IMR-90 (cell line): ENCODE measurements around the gene KBTBD13. TPM values are rescaled to one million over a fixed set of nuclear protein-coding genes. Genes with fewer than 3 reads are reported as not detected.

ENCODE experiments used
- ATAC-seq: fragments of 200-7000 bp; cut with Tn5 transposase; 2 replicates; pipeline ENCODE4 v1.9.1; 2020; ENCODE audit warnings: low read depth, mild to moderate bottlenecking, moderate library complexity
- BruUV-seq: library from RNA; stranded (reverse); fragments of 400-500 nt; replicated peaks from 2 replicates; lab custom pipeline; 2021; lab: Mats Ljungman, UMichigan
- CTCF ChIA-PET: fragments of 300-600 bp; formaldehyde crosslinking; extraction: SDS; loops from one replicate; lab custom pipeline; 2021; ENCODE audit warnings: antibody characterized with exemption; lab: Yijun Ruan, JAX
- POLR2A ChIA-PET: fragments of 300-600 bp; sonication (Branson Sonifier 250); formaldehyde crosslinking; loops from one replicate; lab custom pipeline; 2022; ENCODE audit warnings: antibody characterized with exemption; ENCODE audit not compliant: unreplicated experiment; lab: Charles Lee
- DNase-seq: peaks from one replicate; pipeline ENCODE4 v3.0.0; 2013
- H2AFZ ChIP-seq: replicated peaks from 2 replicates; pipeline ENCODE3; 2013; ENCODE audit warnings: low read length, mild to moderate bottlenecking; ENCODE audit not compliant: poor library complexity
- H2AK5ac ChIP-seq: 2 replicates; pipeline ENCODE4 v1.6.1; 2013; ENCODE audit warnings: low read depth, low read length, inconsistent platforms
- H2AK9ac ChIP-seq: replicated peaks from 2 replicates; pipeline ENCODE3; 2013; ENCODE audit warnings: mild to moderate bottlenecking, low read depth, low read length, moderate library complexity; ENCODE audit not compliant: poor library complexity
- H2BK120ac ChIP-seq: 2 replicates; pipeline ENCODE4 v1.6.1; 2013; ENCODE audit warnings: low read depth, low read length, inconsistent platforms
- H2BK15ac ChIP-seq: 3 replicates; pipeline ENCODE4 v1.6.1; 2013; ENCODE audit warnings: low read depth, low read length, inconsistent platforms
- H2BK20ac ChIP-seq: 2 replicates; pipeline ENCODE4 v1.6.1; 2013; ENCODE audit warnings: low read depth, mild to moderate bottlenecking, inconsistent platforms, low read length, moderate library complexity
- H2BK5ac ChIP-seq: 2 replicates; pipeline ENCODE4 v1.6.1; 2013; ENCODE audit warnings: mild to moderate bottlenecking, low read depth, low read length, inconsistent platforms; ENCODE audit not compliant: poor library complexity, severe bottlenecking
- H3K14ac ChIP-seq: replicated peaks from 2 replicates; pipeline ENCODE4 v1.6.1; 2013; ENCODE audit warnings: low read depth, low read length, inconsistent platforms
- H3K18ac ChIP-seq: 2 replicates; pipeline ENCODE4 v1.6.1; 2013; ENCODE audit warnings: low read depth, low read length, control low read depth
- H3K23ac ChIP-seq: 2 replicates; pipeline ENCODE4 v1.6.1; 2013; ENCODE audit warnings: low read depth, low read length, inconsistent platforms
- H3K27ac ChIP-seq: 2 replicates; pipeline ENCODE4 v1.5.1; 2013; ENCODE audit warnings: mild to moderate bottlenecking, control low read depth, low read length; ENCODE audit not compliant: insufficient read depth
- H3K27me3 ChIP-seq: 2 replicates; pipeline ENCODE4 v1.6.1; 2013; ENCODE audit warnings: low read length; ENCODE audit not compliant: control insufficient read depth, insufficient read depth
- H3K36me3 ChIP-seq: 2 replicates; pipeline ENCODE4 v1.6.1; 2013; ENCODE audit warnings: low read length, mixed read lengths; ENCODE audit not compliant: control insufficient read depth, insufficient read depth
- H3K4ac ChIP-seq: 2 replicates; pipeline ENCODE4 v1.6.1; 2013; ENCODE audit warnings: low read depth, low read length, inconsistent platforms
- H3K4me1 ChIP-seq: 2 replicates; pipeline ENCODE4 v1.6.1; 2013; ENCODE audit warnings: low read length, mixed read lengths; ENCODE audit not compliant: control insufficient read depth, insufficient read depth
- H3K4me2 ChIP-seq: 2 replicates; pipeline ENCODE4 v1.6.1; 2013; ENCODE audit warnings: low read depth, mild to moderate bottlenecking, control low read depth, low read length, moderate library complexity
- H3K4me3 ChIP-seq: 2 replicates; pipeline ENCODE4 v1.5.1; 2013; ENCODE audit warnings: low read depth, mild to moderate bottlenecking, control low read depth, low read length, moderate library complexity; ENCODE audit not compliant: insufficient read depth
- H3K56ac ChIP-seq: 2 replicates; pipeline ENCODE4 v1.6.1; 2013; ENCODE audit warnings: low read length, inconsistent platforms; ENCODE audit not compliant: insufficient read depth; ENCODE audit errors: extremely low read depth
- H3K79me1 ChIP-seq, 2 experiments: 2 replicates each; pipeline ENCODE4 v1.6.1; 2013; ENCODE audit warnings: low read length in 2 of 2, inconsistent platforms in 1 of 2, low read depth in 1 of 2
- H3K9ac ChIP-seq: 2 replicates; pipeline ENCODE4 v1.6.1; 2013; ENCODE audit warnings: low read depth, low read length, control low read depth
- H3K9me1 ChIP-seq: 2 replicates; pipeline ENCODE4 v1.6.1; 2013; ENCODE audit warnings: low read length, inconsistent platforms; ENCODE audit not compliant: insufficient read depth
- H3K9me3 ChIP-seq: 2 replicates; pipeline ENCODE4 v1.6.1; 2013; ENCODE audit warnings: low read length; ENCODE audit not compliant: control insufficient read depth, insufficient read depth
- H4K20me1 ChIP-seq: 2 replicates; pipeline ENCODE4 v1.6.1; 2013; ENCODE audit warnings: low read length, inconsistent platforms; ENCODE audit not compliant: insufficient read depth
- H4K5ac ChIP-seq: 2 replicates; pipeline ENCODE4 v1.6.1; 2013; ENCODE audit warnings: mild to moderate bottlenecking, low read depth, low read length, control low read depth
- H4K8ac ChIP-seq, 2 experiments: 2 replicates each; pipeline ENCODE4 v1.6.1; 2013; ENCODE audit warnings: low read depth in 2 of 2, low read length in 2 of 2, control low read depth in 1 of 2, inconsistent platforms in 1 of 2
- H4K91ac ChIP-seq: 2 replicates; pipeline ENCODE4 v1.6.1; 2013; ENCODE audit warnings: low read depth, low read length, inconsistent platforms; ENCODE audit not compliant: insufficient read depth
- BHLHE40 ChIP-seq: fragments of 150-350 bp; IDR thresholded peaks from 2 replicates; pipeline ENCODE4 v1.6.1; 2016; ENCODE audit warnings: mild to moderate bottlenecking, low read depth, low read length
- CEBPB ChIP-seq: IDR thresholded peaks from 2 replicates; pipeline ENCODE4 v1.6.1; 2012; ENCODE audit warnings: low read depth, low read length, improper control_type of control experiment
- CHD1 ChIP-seq: IDR thresholded peaks from 2 replicates; pipeline ENCODE4 v1.6.1; 2012; ENCODE audit warnings: low read depth, low read length, improper control_type of control experiment
- FOS ChIP-seq: fragments of 150-350 bp; IDR thresholded peaks from 2 replicates; pipeline ENCODE4 v1.6.1; 2016; ENCODE audit warnings: low read depth, low read length
- MAFK ChIP-seq: IDR thresholded peaks from 2 replicates; pipeline ENCODE4 v1.6.1; 2012; ENCODE audit warnings: low read depth, low read length, improper control_type of control experiment
- MXI1 ChIP-seq: IDR thresholded peaks from 2 replicates; pipeline ENCODE4 v1.6.1; 2012; ENCODE audit warnings: low read depth, mild to moderate bottlenecking, low read length, moderate library complexity, borderline replicate concordance
- POLR2A ChIP-seq: IDR thresholded peaks from 2 replicates; pipeline ENCODE4 v1.6.1; 2012; ENCODE audit warnings: mild to moderate bottlenecking, low read depth, low read length
- RAD21 ChIP-seq: IDR thresholded peaks from 2 replicates; pipeline ENCODE4 v1.6.1; 2012; ENCODE audit warnings: low read length, improper control_type of control experiment
- RCOR1 ChIP-seq: IDR thresholded peaks from 2 replicates; pipeline ENCODE4 v1.6.1; 2012; ENCODE audit warnings: mild to moderate bottlenecking, low read length, improper control_type of control experiment; ENCODE audit not compliant: insufficient replicate concordance
- RFX5 ChIP-seq: IDR thresholded peaks from 2 replicates; pipeline ENCODE4 v1.8.0; 2012; ENCODE audit warnings: low read depth, mild to moderate bottlenecking, low read length, moderate library complexity
- SMC3 ChIP-seq: fragments of 150-350 bp; IDR thresholded peaks from 2 replicates; pipeline ENCODE4 v1.6.1; 2016; ENCODE audit warnings: low read depth, mild to moderate bottlenecking, antibody characterized with exemption, low read length, moderate library complexity
- WGBS, 2 experiments: methylation state at CpG; one replicate each; pipeline versions ENCODE4 v1.1.5 to v1.1.7; 2013; ENCODE audit warnings: missing lambda C conversion rate in 2 of 2; ENCODE audit not compliant: insufficient read length in 1 of 2; ENCODE audit errors: extremely low coverage in 2 of 2; 5-methylcytosine and 5-hydroxymethylcytosine counted together
- dilution Hi-C: fragments of 300-500 bp; cut with HindIII; formaldehyde crosslinking; loops from one replicate; pipeline ENCODE4 v1.14.3; 2018; ENCODE audit warnings: low sequenced_read_pairs; ENCODE audit not compliant: unreplicated experiment
- in situ Hi-C: fragments of 300-500 bp; cut with MboI; formaldehyde crosslinking; loops from 3 replicates; pipeline ENCODE4 v1.14.3; 2019; ENCODE audit warnings: low sequenced_read_pairs, inconsistent platforms, mixed read lengths
- intact Hi-C: fragments of 100-400 bp; cut with micrococcal nuclease; formaldehyde crosslinking; loops from 2 replicates; pipeline ENCODE4 v1.10.0; 2022
- polyA plus RNA-seq, 3 experiments: library from polyadenylated mRNA; depleted of rRNA; stranded (reverse); fragments of >200 nt; gene quantifications; 2 replicates each; pipeline ENCODE4 v1.2.3, GENCODE V29; 2012; ENCODE audit warnings: low replicate concordance in 1 of 3
- total RNA-seq: library from RNA; depleted of rRNA; stranded (reverse); fragments of >200 nt; gene quantifications from 2 replicates; pipeline ENCODE4 v1.2.3, GENCODE V29; 2012
- TF ChIP-seq, protein P1 (sequence below): conservative IDR thresholded peaks from 2 replicates; pipeline ENCODE4 v1.5.1; 2012; ENCODE audit warnings: mild to moderate bottlenecking, low read depth, low read length, improper control_type of control experiment

The KBTBD13 gene
- total and polyA plus RNA-seq, 2 of the 4 experiments (the other 2 are of a cell fraction) = not detected

DNA sequence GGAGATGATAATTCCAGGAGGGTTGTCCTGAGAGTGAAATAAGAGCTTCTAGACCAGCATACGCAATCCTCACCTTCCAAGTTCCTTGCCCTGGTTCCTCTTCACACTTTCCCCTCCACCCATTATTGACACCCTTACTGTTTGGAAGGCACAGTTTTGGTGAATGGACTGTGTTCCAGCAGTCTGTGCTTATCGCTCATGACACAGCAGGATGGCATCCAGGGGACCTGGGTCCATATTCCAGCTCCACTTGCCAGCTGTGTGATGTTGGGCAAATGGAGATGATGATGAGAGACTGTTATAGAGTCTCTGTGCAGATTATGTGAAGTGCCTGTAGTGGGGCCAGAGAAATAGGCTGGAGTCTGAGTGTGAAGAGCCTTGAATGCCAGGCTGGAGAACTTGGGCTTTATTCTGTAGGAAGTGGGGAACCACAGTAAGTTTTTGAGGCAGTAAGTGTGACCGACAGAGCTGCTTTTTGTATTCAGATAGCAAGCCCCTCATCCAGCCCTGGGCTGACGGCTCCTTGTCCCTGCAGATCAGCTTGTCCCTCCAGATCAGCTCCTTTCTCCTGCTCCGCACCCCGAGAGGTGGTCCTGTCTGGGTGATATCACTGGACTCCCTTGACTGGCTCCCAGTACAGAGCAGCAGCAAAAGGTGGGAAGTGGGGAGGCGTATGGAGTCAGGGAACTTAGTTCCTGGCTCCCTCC lies 8.1 kb downstream of the KBTBD13 start (continued):
- TF ChIP-seq SMC3 = no peak
- TF ChIP-seq RFX5 = no peak

DNA sequence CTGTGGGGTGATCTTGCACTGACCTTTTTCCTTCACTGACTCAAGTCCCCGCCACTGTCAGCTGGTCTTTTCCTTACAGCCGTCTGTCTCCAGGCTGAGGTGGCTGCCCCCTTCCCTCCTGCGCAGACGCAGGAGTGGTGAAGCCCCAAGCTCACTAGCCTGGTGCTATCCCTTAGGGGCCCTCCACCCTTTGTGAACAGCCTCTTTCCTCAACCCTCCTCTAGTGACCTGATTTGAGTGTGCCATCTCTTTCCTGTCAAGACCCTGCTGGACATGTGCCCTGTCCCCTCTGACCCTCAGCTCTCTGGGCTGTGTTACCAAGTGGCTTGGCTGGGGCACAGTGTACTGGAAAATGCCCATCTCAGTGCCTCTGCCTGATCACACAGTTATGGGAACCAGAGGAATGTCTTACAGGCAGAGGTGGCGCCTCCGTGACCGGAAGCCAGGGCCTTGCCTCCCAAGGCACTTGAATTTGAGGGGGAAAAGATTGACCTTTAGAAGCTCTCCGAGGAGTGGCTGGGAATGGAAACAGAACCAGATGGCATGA lies 8.7 kb downstream of the KBTBD13 start:
- in situ Hi-C loops (loop anchor here (5.0 to 10.0 kb wide), 2 partner anchors 33 to 50 kb away; no protein-coding TSS in a partner anchor), dilution Hi-C loops (no loop called here), intact Hi-C loops (no loop called here)
- no peak for DNase-seq
- Histone ChIP-seq H3K4me2 (no peak overlapping the region), H2BK15ac (no peak overlapping the region), H3K14ac (no peak overlapping the region), H4K5ac (no peak overlapping the region), H3K4me3 (no peak overlapping the region), H3K4ac (no peak overlapping the region), H3K79me1 (no peaks in the 10 kb centered on the region), H3K27ac (no peak overlapping the region), H4K20me1 (no peaks in the 10 kb centered on the region; the same call in none of the 2 replicates), H2BK120ac (no peak overlapping the region), H2BK5ac (no peak overlapping the region), H3K9ac (no peak overlapping the region), H4K8ac (no peak overlapping the region), H3K9me1 (no peaks in the 10 kb centered on the region), H3K27me3 (peaks cover 44% of the 10 kb centered on the region), H2AK5ac (no peak overlapping the region; the same call in 1 of the 2 replicates), H2AFZ (no peak overlapping the region), H3K9me3 (no peaks in the 10 kb centered on the region), H2AK9ac (no peak overlapping the region), H3K23ac (no peak overlapping the region), H3K36me3 (no peaks in the 10 kb centered on the region), H3K4me1 (peaks cover 33% of the 10 kb centered on the region; the same call in 1 of the 2 replicates), H3K18ac (no peak overlapping the region), H4K91ac (no peak overlapping the region), H2BK20ac (no peak overlapping the region), H3K56ac (no peak overlapping the region)
- WGBS, 2 experiments = 100% methylated on average over 1 of the region's 8 CpGs; no CpG with 5 or more reads in 1 of the 2 experiments
- ATAC-seq = no peak
- no TSS peak for BruUV-seq
- POLR2A ChIA-PET = no interaction called here
- CTCF ChIA-PET = interaction anchor here (3.5 to 4.4 kb wide), 2 partner anchors 31 to 51 kb away, joined by 21 to 74 read pairs; no protein-coding TSS in a partner anchor
- no peak for TF ChIP-seq SMC3
- TF ChIP-seq CHD1 = no peak
- TF ChIP-seq, protein P1, sequence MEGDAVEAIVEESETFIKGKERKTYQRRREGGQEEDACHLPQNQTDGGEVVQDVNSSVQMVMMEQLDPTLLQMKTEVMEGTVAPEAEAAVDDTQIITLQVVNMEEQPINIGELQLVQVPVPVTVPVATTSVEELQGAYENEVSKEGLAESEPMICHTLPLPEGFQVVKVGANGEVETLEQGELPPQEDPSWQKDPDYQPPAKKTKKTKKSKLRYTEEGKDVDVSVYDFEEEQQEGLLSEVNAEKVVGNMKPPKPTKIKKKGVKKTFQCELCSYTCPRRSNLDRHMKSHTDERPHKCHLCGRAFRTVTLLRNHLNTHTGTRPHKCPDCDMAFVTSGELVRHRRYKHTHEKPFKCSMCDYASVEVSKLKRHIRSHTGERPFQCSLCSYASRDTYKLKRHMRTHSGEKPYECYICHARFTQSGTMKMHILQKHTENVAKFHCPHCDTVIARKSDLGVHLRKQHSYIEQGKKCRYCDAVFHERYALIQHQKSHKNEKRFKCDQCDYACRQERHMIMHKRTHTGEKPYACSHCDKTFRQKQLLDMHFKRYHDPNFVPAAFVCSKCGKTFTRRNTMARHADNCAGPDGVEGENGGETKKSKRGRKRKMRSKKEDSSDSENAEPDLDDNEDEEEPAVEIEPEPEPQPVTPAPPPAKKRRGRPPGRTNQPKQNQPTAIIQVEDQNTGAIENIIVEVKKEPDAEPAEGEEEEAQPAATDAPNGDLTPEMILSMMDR = no peak
- TF ChIP-seq RCOR1 = no peak
- TF ChIP-seq BHLHE40 = no peak
- no peak for TF ChIP-seq POLR2A
- no peak for TF ChIP-seq MAFK
- TF ChIP-seq MXI1 = no peak
- no peak for TF ChIP-seq FOS
- no peak for TF ChIP-seq RAD21
- TF ChIP-seq CEBPB = no peak
